Activated CD8-positive, alpha-beta memory T cell treated with anti-CD3 and anti-CD28 coated beads, Interleukin-2, amount 50 U/mL, for 1 hour (primary cell): ENCODE measurements around the gene OR5B2.
"Not testable (repeated sequence)": the region's sequence is repeated elsewhere in the genome, so short reads cannot be mapped to it uniquely, and the experiment has no call there.

ENCODE experiments used
- DNase-seq: peaks from one replicate; pipeline ENCODE4 v3.0.0-alpha.2; 2020; ENCODE audit errors: extremely low read depth

Gene OR5B2

DNA sequence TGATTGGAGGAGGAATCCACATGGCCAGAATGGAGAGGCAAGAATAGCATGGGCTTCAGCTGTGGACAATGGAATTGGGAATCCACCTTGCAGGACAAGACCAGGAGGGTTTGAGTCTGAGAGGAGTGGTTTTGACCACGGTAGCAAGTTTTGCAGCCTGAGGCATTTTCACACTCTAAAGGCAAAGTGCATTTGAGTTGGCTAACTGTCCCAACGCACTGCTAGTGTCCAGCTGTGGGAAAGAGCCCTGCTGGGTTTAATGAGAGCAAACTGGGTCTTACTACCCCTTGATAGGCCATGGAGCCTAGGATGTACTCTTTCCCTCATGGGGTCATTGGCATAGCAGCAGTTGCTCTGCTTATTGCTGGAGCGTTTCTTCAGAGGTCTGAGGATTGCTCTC lies at the start of gene OR5B2:
OR5B2 (minus strand) TSS at position 101 of the 400 bp plus-strand sequence. CDS start 4,860 bp downstream, outside the sequence.
- DNase-seq: no peak

DNA sequence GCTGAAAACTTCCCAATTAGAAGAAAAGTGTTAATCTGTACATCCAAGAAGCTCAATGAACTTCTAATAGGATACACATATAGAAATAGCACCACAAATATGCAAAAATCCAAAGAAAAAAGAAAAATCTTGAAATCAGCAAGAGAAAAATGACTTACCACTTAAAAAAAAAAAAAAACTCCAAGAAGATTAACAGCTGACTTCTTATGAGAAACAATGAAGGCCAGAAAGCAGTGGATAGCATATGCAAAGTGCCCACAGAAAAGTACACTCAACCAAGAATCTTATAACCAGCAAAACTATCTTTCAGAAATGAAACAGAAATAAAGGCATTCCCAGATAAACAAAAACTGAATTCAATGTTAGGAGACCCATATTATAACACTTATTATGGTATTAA lies 44.0 kb upstream of the OR5B2 start:
- no peak for DNase-seq

DNA sequence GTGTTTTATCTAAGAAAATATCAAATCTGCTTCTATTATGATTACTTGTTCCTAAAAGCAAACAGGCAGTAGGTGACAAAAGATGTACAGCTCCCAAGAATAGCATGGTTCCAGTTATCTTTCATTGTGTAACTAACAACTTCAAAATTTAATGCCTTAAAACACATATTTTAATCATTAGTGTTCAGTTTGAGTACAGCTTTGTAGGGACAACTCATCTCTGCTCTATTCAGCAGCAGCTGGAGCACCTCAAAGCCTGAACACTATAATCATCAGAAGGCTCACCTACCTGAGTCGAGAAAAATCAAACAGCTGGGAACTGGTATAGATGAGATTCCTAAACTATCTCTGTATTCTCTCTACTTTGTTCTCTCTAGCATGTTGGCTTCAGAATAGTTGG lies 38.4 kb upstream of the OR5B2 start:
- no peak for DNase-seq

DNA sequence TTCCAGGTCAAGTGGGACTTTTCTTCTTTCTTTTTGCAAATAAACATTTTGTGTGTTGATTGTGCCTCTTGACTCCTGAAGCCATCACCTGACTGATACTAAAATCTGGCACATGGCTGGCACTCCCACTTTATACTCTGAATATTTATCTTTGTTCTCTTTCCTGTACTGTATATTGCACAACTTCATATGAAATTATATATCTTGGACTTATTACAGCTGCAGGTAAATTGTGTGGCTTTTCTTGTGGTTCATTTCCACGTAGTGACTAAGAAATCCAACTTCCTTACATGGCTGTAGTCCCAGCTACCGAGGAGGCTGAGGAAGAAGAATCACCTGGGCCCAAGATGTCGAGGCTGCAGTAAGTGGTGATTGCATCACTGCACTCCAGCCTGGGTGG lies 37.8 kb upstream of the OR5B2 start:
- DNase-seq: no peak

DNA sequence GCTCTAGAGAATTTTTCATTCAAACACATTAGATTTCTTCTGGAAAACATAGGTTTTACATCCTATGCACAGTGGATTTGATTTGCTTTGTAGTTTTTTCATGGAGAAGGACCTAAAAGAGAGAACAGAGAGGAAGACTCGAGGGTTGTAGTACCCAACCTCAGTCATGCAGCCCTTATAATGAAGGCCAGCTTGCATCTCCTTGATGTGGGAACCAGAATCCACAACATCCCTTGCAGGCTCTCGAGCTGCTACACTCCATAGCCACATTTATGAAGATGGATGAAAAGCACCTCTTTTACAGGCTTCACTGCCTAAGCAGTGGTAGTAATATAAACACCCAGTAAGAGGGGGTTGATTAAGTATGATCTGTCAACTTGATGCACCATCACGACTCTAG lies 23.7 kb upstream of the OR5B2 start:
- no peak for DNase-seq

DNA sequence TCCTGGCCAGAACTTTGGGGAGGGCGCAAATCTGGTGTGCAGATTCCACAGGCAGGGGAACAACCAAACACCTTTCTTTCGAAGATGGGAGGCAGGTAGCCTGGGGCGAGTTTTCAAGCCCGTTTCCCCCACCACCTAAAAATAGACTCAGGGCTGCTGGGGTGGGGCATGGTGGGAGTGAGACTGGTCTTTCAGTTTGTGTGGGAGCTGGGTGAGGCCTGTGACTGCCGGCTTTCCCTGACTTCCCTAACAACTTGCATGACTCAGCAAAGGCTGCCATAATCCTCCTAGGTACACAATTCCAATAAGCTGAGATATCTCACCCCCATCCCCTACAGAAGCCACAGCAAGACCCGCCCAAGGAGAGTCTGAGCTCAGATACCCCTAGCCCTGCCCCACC lies 18.4 kb upstream of the OR5B2 start:
- no peak for DNase-seq

DNA sequence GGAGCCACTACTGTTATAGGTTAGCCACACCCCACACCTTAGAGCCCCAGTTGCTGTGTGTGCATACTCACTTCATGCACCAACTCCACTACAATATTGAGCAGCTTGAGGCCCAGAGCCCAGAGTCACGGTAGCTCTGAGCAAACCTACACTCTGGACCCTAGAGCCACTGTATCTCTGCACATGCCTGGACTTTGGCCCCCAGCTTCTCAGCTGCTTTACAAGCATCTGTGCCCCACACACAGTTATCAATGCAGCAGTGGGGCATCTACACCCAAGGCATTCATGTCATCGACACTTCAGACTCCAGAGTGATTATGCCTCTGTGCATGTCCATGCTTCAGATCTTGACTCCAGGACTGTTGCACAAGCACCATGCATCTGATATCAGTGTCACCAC lies 16.4 kb upstream of the OR5B2 start:
- no peak for DNase-seq

DNA sequence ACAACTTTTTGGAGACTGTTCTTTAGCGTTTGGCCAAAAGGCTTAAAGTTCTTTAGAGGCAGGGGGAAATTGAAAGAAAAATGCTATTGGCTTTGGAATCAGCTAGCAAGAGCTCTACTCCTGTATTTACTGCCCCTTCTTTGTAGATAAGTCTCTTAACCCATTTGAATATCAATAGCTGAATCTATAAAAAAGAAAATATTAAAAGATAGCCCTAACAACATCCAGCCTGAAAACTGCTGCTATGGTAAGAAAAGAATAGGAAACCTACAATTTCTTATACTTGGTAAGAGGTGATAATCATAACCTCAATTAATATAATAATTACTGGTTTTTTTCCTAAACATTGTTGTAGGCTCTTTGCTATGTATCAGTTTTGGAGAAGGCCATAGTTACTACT lies 14.2 kb upstream of the OR5B2 start, which contains the start of gene OR5B12:
OR5B12 (minus strand) TSS at position 101 of the 400 bp plus-strand sequence. CDS start 2,085 bp downstream, outside the sequence.
- DNase-seq: no peak

DNA sequence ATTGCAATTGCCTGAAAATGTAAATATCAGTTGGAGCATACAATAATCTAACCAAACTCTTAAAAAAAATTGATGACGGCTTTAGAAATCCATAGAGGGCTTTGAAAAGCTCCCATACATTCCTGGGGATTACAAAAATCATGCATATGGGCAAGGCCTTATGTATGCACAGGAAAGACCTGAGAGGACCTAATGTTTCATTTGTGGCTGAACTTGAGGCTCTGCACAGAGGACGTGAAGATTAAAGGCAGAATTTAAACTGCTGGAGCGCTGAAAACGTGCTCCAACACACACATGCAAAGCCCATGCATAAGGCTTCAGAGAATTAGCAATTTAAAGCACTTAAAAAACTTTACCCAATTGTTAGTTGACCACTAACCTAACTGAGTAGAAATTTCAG lies 10.6 kb upstream of the OR5B2 start:
- DNase-seq: no peak

DNA sequence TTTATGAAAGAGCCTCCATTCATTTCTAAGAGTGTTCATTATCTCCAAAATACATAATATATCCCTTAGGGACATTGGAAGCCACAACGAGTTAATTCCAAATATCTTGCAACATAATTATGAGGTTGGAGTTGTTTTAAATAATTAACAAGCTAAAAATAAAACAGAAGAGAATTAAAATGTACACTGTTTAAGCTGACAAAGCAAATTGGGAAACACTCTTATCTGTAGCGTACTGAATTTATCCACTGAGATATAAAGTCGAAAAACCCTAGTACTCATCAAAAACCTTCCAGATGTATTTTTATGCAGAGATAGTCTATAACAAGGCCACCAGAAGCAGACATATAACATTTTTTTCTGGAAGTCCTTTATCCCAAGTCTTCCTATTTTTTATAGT lies 6.3 kb upstream of the OR5B2 start:
- no peak for DNase-seq

DNA sequence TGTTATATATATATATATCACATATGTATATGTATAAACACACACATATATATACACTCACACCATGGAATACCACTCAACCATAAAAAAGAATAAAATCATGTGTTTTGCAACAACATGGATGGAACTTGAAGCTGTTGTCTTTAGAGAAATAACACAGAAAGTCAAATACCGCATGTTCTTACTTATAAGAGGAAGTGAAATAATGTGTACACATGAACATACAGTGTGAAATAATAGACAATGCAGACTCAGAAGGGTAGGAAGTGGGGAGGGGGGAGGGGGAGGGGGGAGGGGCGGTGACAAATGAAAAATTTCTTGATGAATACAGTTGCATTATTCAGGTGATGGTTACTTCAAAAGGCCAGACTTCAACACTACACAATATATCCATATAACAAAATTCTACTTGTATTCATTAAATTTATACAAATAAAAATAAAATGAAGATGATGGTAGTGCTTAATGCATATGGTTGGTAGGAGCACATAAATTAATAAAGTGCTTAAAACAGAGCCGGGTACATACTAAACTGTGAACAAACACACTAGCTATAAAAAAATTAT lies 5.8 kb upstream of the OR5B2 start:
- no peak for DNase-seq

DNA sequence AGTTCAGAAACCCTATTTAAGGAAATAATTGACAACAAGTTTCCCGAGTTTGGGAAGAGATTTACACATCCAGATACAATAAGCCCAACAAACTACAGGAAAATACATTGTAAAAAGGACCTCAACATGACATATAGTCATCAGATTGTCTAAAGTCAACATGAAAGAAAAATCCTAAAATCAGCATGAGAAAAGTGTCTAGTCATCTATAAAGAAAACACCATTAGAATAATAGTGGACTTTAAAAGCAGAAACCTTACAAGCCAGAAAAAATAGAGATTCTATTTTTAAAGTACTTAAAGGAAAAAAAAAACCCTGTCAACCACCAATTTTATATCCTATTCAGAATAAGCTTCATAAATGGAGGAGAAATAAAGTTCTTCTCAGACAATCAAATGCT lies 1.4 kb upstream of the OR5B2 start:
- no peak for DNase-seq

DNA sequence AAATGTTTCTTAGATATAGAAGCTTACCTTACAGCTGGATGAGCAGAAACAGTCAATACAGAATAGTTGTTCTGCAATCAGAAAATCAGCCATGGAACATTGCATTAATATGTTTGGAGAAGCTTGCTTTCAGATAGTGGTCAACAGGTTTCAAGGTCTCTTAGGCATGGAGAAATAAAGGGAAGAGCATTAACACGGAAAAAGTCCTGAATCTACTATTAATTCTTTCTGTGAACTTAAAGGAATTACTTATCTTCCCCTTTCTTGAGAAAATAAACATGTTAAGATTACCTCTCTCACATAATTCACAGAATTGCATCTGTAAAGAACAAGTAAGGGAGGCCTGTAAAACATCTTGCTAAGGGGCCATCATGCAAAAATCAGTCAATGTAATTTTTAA lies 21.1 kb downstream of the OR5B2 start, which contains the start of gene OR5B3:
OR5B3 (minus strand) TSS at position 101 of the 400 bp plus-strand sequence. CDS start 3,465 bp downstream, outside the sequence.
- no peak for DNase-seq

DNA sequence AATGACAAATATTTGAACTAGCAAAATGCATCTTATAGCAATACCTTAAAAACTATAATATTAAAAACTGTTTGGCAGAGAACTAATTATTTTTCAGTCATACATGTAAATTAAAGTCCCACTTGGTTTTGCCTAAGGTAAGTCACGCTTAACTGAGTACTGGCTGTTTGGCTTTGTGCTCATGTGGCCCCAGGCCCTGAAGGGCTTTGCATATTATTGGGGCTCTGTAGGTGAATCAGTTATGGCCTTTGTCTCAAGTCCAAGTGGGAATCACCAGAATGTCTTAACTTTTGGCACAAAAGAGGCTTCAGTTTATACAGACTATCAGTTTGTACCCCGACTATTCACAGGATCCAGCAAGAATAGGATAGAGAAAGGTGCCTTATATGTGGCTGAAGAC lies 28.3 kb downstream of the OR5B2 start:
- not testable (repeated sequence) for DNase-seq

DNA sequence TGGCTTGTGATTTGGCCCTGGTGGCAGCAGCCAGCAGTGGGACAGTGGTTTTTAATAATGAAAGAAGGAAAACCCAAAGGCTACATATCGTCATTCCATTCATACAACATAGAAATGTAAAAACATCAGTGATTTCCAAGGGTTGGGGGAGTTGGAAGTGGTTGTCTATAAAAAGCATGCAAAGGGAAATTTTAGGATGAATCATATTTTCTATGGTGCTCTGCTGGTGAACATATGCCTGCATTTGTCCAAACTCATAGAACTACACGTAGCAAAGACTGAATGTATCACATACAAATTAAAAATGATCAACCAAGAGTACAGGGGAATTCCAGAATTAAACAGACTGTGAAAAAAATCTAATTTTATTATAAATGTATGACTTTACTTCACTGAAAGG lies 32.3 kb downstream of the OR5B2 start:
- DNase-seq: no peak

DNA sequence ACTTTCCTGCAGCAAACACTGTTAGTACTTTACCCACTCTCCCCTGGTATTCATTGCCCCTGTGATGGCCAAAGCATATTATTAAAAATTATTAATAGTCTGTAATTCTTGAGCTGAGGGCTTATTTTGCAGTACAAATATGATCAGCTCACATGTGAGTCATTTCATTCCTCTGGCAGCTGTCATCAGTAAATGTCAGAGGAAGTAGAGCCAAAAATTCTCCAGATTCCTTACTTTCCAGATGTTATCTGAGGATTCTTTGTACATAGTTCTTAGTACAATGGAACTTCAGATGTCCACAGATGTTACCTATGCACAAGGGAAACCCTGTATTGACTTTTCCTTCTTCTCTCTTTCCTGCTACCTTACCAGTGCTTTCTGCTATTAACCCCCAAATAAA lies 33.7 kb downstream of the OR5B2 start:
- no peak for DNase-seq

DNA sequence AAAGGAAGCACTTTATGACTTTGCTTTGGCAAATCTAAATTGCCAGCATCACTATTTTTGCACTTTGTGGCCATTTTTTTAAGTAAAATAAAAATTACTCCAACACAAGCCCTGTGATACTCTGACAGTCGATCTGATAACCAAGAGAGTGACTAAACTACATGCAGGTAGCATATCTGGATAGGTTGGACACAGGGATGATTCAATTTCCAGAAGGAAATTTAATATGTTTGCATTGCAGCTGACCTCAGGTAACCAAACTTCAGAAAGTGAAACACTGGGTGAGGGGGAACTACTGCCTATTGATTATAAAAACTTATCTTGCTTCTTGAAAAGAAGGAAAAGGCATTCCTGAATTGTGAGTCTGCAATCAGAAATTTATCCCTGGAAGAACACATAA lies 35.2 kb downstream of the OR5B2 start:
- DNase-seq: no peak

DNA sequence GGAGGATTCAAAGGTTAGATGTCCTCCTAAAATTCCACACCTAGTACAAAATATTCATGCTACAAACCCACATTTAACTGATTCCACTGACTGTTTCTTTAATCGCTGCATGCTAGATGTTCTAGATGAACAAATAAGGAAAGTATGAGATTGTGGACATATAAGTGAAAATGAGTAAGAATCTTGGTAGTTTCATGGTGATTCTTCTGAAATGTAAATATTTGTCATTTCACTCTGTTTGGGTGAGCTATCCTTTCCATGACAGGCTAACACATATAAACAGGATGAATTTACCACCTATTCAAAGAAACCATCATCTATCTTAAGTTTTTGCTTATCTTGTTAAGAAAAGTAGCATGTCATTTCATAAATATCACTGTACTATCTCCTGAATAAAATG lies 36.0 kb downstream of the OR5B2 start:
- no peak for DNase-seq

DNA sequence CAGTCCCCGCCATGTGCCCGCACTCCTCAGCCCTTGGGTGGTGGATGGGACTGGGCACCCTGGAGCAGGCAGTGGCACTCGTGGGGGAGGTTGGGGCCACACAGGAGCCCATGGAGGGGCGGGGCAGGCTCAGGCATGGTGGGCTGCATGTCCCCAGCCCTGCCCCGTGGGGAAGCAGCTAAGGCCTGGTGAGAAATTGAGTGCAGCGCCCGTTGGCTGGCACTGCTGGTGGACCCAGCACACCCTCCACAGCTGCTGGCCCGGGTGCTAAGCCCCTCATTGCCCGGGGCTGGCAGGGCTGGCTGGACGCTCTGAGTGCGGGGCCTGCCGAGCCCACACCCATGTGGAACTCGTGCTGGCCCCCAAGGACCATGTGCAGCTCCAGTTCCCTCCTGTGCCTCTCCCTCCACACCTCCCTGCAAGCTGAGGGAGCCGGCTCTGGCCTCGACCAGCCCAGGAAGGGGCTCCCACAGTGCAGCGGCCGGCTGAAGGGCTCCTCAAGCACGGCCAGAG lies 37.3 kb downstream of the OR5B2 start:
- no peak for DNase-seq
